Panc1 (cell line): ENCODE results near the gene FAM53A. TPM values are rescaled to one million over a fixed set of nuclear protein-coding genes. Genes with fewer than 3 reads are reported as not detected.

Source experiments
- ATAC-seq: fragments of 200-7000 bp; cut with Tn5 transposase; 2 replicates; pipeline ENCODE4 v1.9.1; 2020; ENCODE audit warnings: mild to moderate bottlenecking, moderate library complexity
- BruUV-seq: library from RNA; stranded (reverse); fragments of 400-500 nt; replicated peaks from 2 replicates; lab custom pipeline; 2021; lab: Mats Ljungman, UMichigan
- CTCF ChIA-PET: fragments of 300-600 bp; sonication (Branson Sonifier 250); formaldehyde crosslinking; loops from one replicate; lab custom pipeline; 2022; ENCODE audit warnings: antibody characterized with exemption; lab: Charles Lee
- POLR2A ChIA-PET: fragments of 300-600 bp; sonication (Branson Sonifier 250); formaldehyde crosslinking; loops from one replicate; lab custom pipeline; 2022; ENCODE audit warnings: antibody characterized with exemption; lab: Charles Lee
- DNase-seq: peaks from one replicate; pipeline ENCODE4 v3.0.0-alpha.2; 2010; ENCODE audit warnings: low read depth, low spot score
- H3K27ac ChIP-seq: 2 replicates; pipeline ENCODE4 v1.5.1; 2011; ENCODE audit warnings: mild to moderate bottlenecking, low read length, inconsistent platforms
- H3K27me3 ChIP-seq: fragments of 200-500 bp; sonication (Bioruptor generic); 2 replicates; pipeline ENCODE4 v1.6.0; 2014; ENCODE audit warnings: low read length, inconsistent platforms; ENCODE audit not compliant: control insufficient read depth, insufficient read depth
- H3K36me3 ChIP-seq: fragments of 200-500 bp; sonication (Bioruptor generic); 2 replicates; pipeline ENCODE4 v1.5.1; 2014; ENCODE audit warnings: inconsistent platforms, mild to moderate bottlenecking, low read length, moderate library complexity; ENCODE audit not compliant: control insufficient read depth, insufficient read depth
- H3K4me1 ChIP-seq: 2 replicates; pipeline ENCODE4 v1.5.1; 2011; ENCODE audit warnings: inconsistent platforms, mild to moderate bottlenecking, low read length, moderate library complexity; ENCODE audit not compliant: control insufficient read depth, insufficient read depth
- H3K4me3 ChIP-seq, 2 experiments: 2 replicates each; pipeline ENCODE4 v1.5.1; 2011 to 2012; ENCODE audit warnings: low read depth in 2 of 2, low read length in 2 of 2, mild to moderate bottlenecking in 2 of 2, inconsistent platforms in 1 of 2, moderate library complexity in 1 of 2
- H3K9me3 ChIP-seq: fragments of 200-500 bp; sonication (Bioruptor generic); 2 replicates; pipeline ENCODE4 v1.5.1; 2014; ENCODE audit warnings: low read depth, mild to moderate bottlenecking, inconsistent platforms, low read length, moderate library complexity; ENCODE audit not compliant: control insufficient read depth, insufficient read depth
- POLR2AphosphoS5 ChIP-seq: IDR thresholded peaks from 2 replicates; pipeline ENCODE4 v1.6.1; 2012; ENCODE audit warnings: mild to moderate bottlenecking, low read depth, low read length, moderate library complexity
- REST ChIP-seq, 2 experiments: IDR thresholded peaks; 2 replicates each; pipeline ENCODE4 v1.6.1; 2011 to 2012; ENCODE audit warnings: low read depth in 2 of 2, control low read depth in 1 of 2, low read length in 1 of 2, mild to moderate bottlenecking in 1 of 2, moderate library complexity in 1 of 2; ENCODE audit not compliant: insufficient read depth in 1 of 2
- SIN3A ChIP-seq: IDR thresholded peaks from 2 replicates; pipeline ENCODE4 v1.6.1; 2012; ENCODE audit warnings: low read depth, mild to moderate bottlenecking, low read length, moderate library complexity, borderline replicate concordance; ENCODE audit not compliant: insufficient read depth
- TCF7L2 ChIP-seq: IDR thresholded peaks from 2 replicates; pipeline ENCODE4 v1.6.1; 2011; ENCODE audit warnings: mild to moderate bottlenecking, low read depth, low read length, inconsistent platforms
- in situ Hi-C: cut with HindIII; loops from 2 replicates; pipeline ENCODE4 v1.10.0; 2016; ENCODE audit warnings: low sequenced_read_pairs, low pct_unique_long_range_greater_than_20kb
- intact Hi-C: fragments of 100-400 bp; cut with micrococcal nuclease; formaldehyde crosslinking; loops from one replicate; pipeline ENCODE4 v1.10.0; 2022; ENCODE audit not compliant: unreplicated experiment
- total RNA-seq: library from RNA; stranded (reverse); gene quantifications from one replicate; pipeline ENCODE4 v1.2.1, GENCODE V29; 2021; ENCODE audit not compliant: unreplicated experiment
- TF ChIP-seq, protein P1 (sequence below): fragments of 450-650 bp; IDR thresholded peaks from 2 replicates; pipeline ENCODE4 v1.5.1; 2017; ENCODE audit warnings: mild to moderate bottlenecking

FAM53A gene
- total RNA-seq, 1 experiment from 2014 or later = 7.0 TPM

GRCh38 chr4:1616557-1616930 lies 67.6 kb downstream of the FAM53A start:
- Histone ChIP-seq H3K27me3 (no peaks in the 10 kb centered on the region), H3K4me3 (no peak overlapping the region), H3K27ac (no peak overlapping the region), H3K36me3 (no peaks in the 10 kb centered on the region), H3K4me1 (no peaks in the 10 kb centered on the region), H3K9me3 (no peaks in the 10 kb centered on the region)
- no peak for TF ChIP-seq REST (IDR thresholded peaks at IDR 0.05; ENCODE audit: insufficient read depth in 1 of 2, low read depth in 2 of 2, low read length in 1 of 2)
- TF ChIP-seq POLR2AphosphoS5 = no peak
- no peak for TF ChIP-seq TCF7L2
- no peak for TF ChIP-seq SIN3A
- TF ChIP-seq, protein P1, sequence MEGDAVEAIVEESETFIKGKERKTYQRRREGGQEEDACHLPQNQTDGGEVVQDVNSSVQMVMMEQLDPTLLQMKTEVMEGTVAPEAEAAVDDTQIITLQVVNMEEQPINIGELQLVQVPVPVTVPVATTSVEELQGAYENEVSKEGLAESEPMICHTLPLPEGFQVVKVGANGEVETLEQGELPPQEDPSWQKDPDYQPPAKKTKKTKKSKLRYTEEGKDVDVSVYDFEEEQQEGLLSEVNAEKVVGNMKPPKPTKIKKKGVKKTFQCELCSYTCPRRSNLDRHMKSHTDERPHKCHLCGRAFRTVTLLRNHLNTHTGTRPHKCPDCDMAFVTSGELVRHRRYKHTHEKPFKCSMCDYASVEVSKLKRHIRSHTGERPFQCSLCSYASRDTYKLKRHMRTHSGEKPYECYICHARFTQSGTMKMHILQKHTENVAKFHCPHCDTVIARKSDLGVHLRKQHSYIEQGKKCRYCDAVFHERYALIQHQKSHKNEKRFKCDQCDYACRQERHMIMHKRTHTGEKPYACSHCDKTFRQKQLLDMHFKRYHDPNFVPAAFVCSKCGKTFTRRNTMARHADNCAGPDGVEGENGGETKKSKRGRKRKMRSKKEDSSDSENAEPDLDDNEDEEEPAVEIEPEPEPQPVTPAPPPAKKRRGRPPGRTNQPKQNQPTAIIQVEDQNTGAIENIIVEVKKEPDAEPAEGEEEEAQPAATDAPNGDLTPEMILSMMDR = no peak
- DNase-seq (no peak), ATAC-seq (no peak)
- ChIA-PET CTCF (no interaction called here), POLR2A (no interaction called here)
- intact Hi-C loops = no loop called here
- no TSS peak for BruUV-seq
- in situ Hi-C loops = no loop called here

GRCh38 chr4:1615786-1616556 lies 68.1 kb downstream of the FAM53A start:
- TF ChIP-seq REST (IDR thresholded peaks at IDR 0.05; ENCODE audit: insufficient read depth in 1 of 2, low read depth in 2 of 2, low read length in 1 of 2) (no peak), SIN3A (no peak), POLR2AphosphoS5 (no peak), TCF7L2 (no peak)
- TF ChIP-seq, protein P1 = no peak
- in situ Hi-C loops = no loop called here
- DNase-seq = no peak
- H3K9me3 ChIP-seq = no peaks in the 10 kb centered on the region
- no peak for ATAC-seq
- no peak overlapping the region for H3K4me3 ChIP-seq
- intact Hi-C loops = no loop called here
- no peaks in the 10 kb centered on the region for H3K27me3 ChIP-seq
- POLR2A ChIA-PET = no interaction called here
- H3K27ac ChIP-seq = no peak overlapping the region
- no peaks in the 10 kb centered on the region for H3K36me3 ChIP-seq
- CTCF ChIA-PET = no interaction called here
- BruUV-seq = no TSS peak
- H3K4me1 ChIP-seq = no peaks in the 10 kb centered on the region
